Astrocyte (in vitro differentiated cells and primary cell): Measurements from ENCODE around the gene C12orf57. TPM values are rescaled to one million over a fixed set of nuclear protein-coding genes. Genes with fewer than 3 reads are reported as not detected.

Experiments used
- DNase-seq: peaks from one replicate; pipeline ENCODE4 v3.0.0-alpha.2; 2010; ENCODE audit warnings: low read depth
- FAIRE-seq: peaks from 2 replicates; lab custom pipeline; 2011; peaks lifted over from hg19 to GRCh38; lab: Jason Lieb, UNC
- H2AFZ ChIP-seq: 2 replicates; pipeline ENCODE4 v1.6.0; 2012; ENCODE audit warnings: low read depth, low read length, inconsistent platforms
- H3K27ac ChIP-seq: 2 replicates; pipeline ENCODE4 v1.5.1; 2011; ENCODE audit warnings: low read depth, low read length, inconsistent platforms
- H3K27me3 ChIP-seq: 2 replicates; pipeline ENCODE4 v1.6.0; 2011; ENCODE audit warnings: low read length, inconsistent platforms; ENCODE audit not compliant: insufficient read depth
- H3K36me3 ChIP-seq: 2 replicates; pipeline ENCODE4 v1.5.1; 2011; ENCODE audit warnings: low read length, inconsistent platforms; ENCODE audit not compliant: insufficient read depth
- H3K4me1 ChIP-seq: 2 replicates; pipeline ENCODE4 v1.5.1; 2011; ENCODE audit warnings: low read length, inconsistent platforms; ENCODE audit not compliant: insufficient read depth
- H3K4me2 ChIP-seq: 2 replicates; pipeline ENCODE4 v1.6.0; 2012; ENCODE audit warnings: low read length, inconsistent platforms
- H3K4me3 ChIP-seq: 2 replicates; pipeline ENCODE4 v1.5.1; 2011; ENCODE audit warnings: low read depth, mild to moderate bottlenecking, low read length, inconsistent platforms; ENCODE audit not compliant: insufficient read depth
- H3K79me2 ChIP-seq: 2 replicates; pipeline ENCODE4 v1.6.0; 2012; ENCODE audit warnings: mild to moderate bottlenecking, low read length, inconsistent platforms; ENCODE audit not compliant: insufficient read depth
- H3K9ac ChIP-seq: 2 replicates; pipeline ENCODE4 v1.6.0; 2012; ENCODE audit warnings: mild to moderate bottlenecking, low read length, inconsistent platforms
- H3K9me3 ChIP-seq: 2 replicates; pipeline ENCODE4 v1.5.1; 2012; ENCODE audit warnings: low read depth, mild to moderate bottlenecking, low read length, inconsistent platforms; ENCODE audit not compliant: insufficient read depth
- H4K20me1 ChIP-seq: 2 replicates; pipeline ENCODE4 v1.6.0; 2012; ENCODE audit warnings: low read length, inconsistent platforms; ENCODE audit not compliant: insufficient read depth
- H3K27ac Mint-ChIP-seq: one replicate; pipeline ENCODE4 v1.8.0; 2021; ENCODE audit warnings: mild to moderate bottlenecking, mixed read lengths; ENCODE audit not compliant: unreplicated experiment
- H3K27me3 Mint-ChIP-seq: one replicate; pipeline ENCODE4 v1.8.0; 2021; ENCODE audit warnings: low read depth, mixed read lengths; ENCODE audit not compliant: unreplicated experiment
- H3K36me3 Mint-ChIP-seq: one replicate; pipeline ENCODE4 v1.8.0; 2021; ENCODE audit warnings: low read depth, mixed read lengths; ENCODE audit not compliant: unreplicated experiment
- H3K4me1 Mint-ChIP-seq: one replicate; pipeline ENCODE4 v1.8.0; 2021; ENCODE audit warnings: low read depth, mixed read lengths; ENCODE audit not compliant: unreplicated experiment
- H3K4me3 Mint-ChIP-seq: one replicate; pipeline ENCODE4 v1.8.0; 2021; ENCODE audit warnings: mild to moderate bottlenecking, moderate library complexity, mixed read lengths; ENCODE audit not compliant: unreplicated experiment
- H3K9me3 Mint-ChIP-seq: one replicate; pipeline ENCODE4 v1.8.0; 2021; ENCODE audit warnings: mild to moderate bottlenecking, mixed read lengths; ENCODE audit not compliant: unreplicated experiment
- EZH2 ChIP-seq: IDR thresholded peaks from 2 replicates; pipeline ENCODE4 v1.6.1; 2012; ENCODE audit warnings: mild to moderate bottlenecking, low read length, inconsistent platforms; ENCODE audit not compliant: insufficient read depth
- total RNA-seq: library from RNA; stranded (reverse); gene quantifications from 2 replicates; pipeline ENCODE4 v1.2.1, GENCODE V29; 2021
- TF ChIP-seq, protein P1 (sequence below): IDR thresholded peaks from 2 replicates; pipeline ENCODE4 v1.5.1; 2011; ENCODE audit warnings: low read depth, mild to moderate bottlenecking, inconsistent platforms, low read length, moderate library complexity; ENCODE audit not compliant: insufficient read depth

C12orf57 gene
- total RNA-seq, 1 donor from 2014 or later = 117 TPM

GRCh38 chr12:6955108-6956020 lies 11.5 kb downstream of the C12orf57 start:
- no peaks in the 10 kb centered on the region for H4K20me1 ChIP-seq
- no peak overlapping the region for H2AFZ ChIP-seq
- DNase-seq = no peak
- H3K4me3 ChIP-seq = no peak overlapping the region
- H3K9ac ChIP-seq = no peak overlapping the region
- peaks cover 23% of the 10 kb centered on the region for H3K4me1 ChIP-seq
- no peaks in the 10 kb centered on the region for H3K9me3 Mint-ChIP-seq
- no peak overlapping the region for H3K27ac Mint-ChIP-seq
- no peak for TF ChIP-seq EZH2
- TF ChIP-seq, protein P1, sequence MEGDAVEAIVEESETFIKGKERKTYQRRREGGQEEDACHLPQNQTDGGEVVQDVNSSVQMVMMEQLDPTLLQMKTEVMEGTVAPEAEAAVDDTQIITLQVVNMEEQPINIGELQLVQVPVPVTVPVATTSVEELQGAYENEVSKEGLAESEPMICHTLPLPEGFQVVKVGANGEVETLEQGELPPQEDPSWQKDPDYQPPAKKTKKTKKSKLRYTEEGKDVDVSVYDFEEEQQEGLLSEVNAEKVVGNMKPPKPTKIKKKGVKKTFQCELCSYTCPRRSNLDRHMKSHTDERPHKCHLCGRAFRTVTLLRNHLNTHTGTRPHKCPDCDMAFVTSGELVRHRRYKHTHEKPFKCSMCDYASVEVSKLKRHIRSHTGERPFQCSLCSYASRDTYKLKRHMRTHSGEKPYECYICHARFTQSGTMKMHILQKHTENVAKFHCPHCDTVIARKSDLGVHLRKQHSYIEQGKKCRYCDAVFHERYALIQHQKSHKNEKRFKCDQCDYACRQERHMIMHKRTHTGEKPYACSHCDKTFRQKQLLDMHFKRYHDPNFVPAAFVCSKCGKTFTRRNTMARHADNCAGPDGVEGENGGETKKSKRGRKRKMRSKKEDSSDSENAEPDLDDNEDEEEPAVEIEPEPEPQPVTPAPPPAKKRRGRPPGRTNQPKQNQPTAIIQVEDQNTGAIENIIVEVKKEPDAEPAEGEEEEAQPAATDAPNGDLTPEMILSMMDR = no peak
- peaks cover 2% of the 10 kb centered on the region for H3K36me3 Mint-ChIP-seq
- no peaks in the 10 kb centered on the region for H3K27me3 ChIP-seq
- H3K4me2 ChIP-seq = no peak overlapping the region
- no peak for FAIRE-seq
- peaks cover 26% of the 10 kb centered on the region for H3K4me1 Mint-ChIP-seq
- H3K4me3 Mint-ChIP-seq = no peak overlapping the region
- no peaks in the 10 kb centered on the region for H3K36me3 ChIP-seq
- H3K27ac ChIP-seq = no peak overlapping the region
- H3K9me3 ChIP-seq = no peaks in the 10 kb centered on the region
- H3K79me2 ChIP-seq = no peaks in the 10 kb centered on the region
- peaks cover 4% of the 10 kb centered on the region for H3K27me3 Mint-ChIP-seq

DNA sequence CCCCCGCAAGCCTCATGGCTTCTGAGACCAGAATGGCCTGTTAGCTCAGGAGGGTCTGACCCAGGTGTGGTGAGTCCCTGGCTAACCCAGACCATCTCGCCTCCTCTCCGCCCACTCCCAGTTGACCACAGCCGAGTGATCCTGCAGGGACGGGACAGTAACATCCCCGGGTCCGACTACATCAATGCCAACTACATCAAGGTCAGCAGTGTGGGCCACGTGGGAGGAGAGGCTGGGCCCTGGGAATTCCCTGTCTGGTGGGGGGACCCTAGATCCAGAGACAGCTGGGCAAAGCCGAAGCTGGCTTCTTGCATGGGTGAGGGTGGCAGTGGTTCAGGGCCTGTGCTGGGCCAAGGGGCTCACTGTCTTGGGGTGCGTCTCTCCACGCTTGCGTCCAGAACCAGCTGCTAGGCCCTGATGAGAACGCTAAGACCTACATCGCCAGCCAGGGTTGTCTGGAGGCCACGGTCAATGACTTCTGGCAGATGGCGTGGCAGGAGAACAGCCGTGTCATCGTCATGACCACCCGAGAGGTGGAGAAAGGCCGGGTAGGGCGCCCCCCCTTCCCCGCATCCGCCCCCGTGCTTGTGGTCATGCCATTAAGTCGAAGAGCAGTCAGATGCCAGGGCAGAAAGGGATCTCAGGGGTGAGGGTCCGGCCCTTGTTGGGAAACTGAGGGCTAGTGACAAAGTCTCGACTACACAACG lies 12.4 kb downstream of the C12orf57 start:
- H3K27ac Mint-ChIP-seq = no peak overlapping the region
- DNase-seq (no peak), FAIRE-seq (no peak)
- H3K4me1 Mint-ChIP-seq = peaks cover 29% of the 10 kb centered on the region
- Histone ChIP-seq H3K27ac (no peak overlapping the region), H4K20me1 (no peaks in the 10 kb centered on the region), H3K79me2 (no peaks in the 10 kb centered on the region), H3K36me3 (no peaks in the 10 kb centered on the region), H3K9ac (no peak overlapping the region), H3K27me3 (no peaks in the 10 kb centered on the region), H3K4me2 (no peak overlapping the region), H3K4me1 (peaks cover 25% of the 10 kb centered on the region), H3K9me3 (no peaks in the 10 kb centered on the region), H3K4me3 (no peak overlapping the region), H2AFZ (no peak overlapping the region)
- TF ChIP-seq EZH2 = no peak
- TF ChIP-seq, protein P1 = no peak
- H3K4me3 Mint-ChIP-seq = no peak overlapping the region
- H3K9me3 Mint-ChIP-seq = no peaks in the 10 kb centered on the region
- H3K27me3 Mint-ChIP-seq = peaks cover 4% of the 10 kb centered on the region
- peaks cover 2% of the 10 kb centered on the region for H3K36me3 Mint-ChIP-seq
